Motor neuron (in vitro differentiated cells): Measurements from ENCODE around the gene SPEG. TPM values are rescaled to one million over a fixed set of nuclear protein-coding genes. Genes with fewer than 3 reads are reported as not detected.
A peak's percentile ranks its signal among the peaks of the same experiment; 100 is the strongest.

Source experiments
- ATAC-seq, 8 experiments: fragments of 200-7000 bp; cut with Tn5 transposase; replicated peaks in 6 of 8; 2 replicates each; pipeline ENCODE4 v1.8.0; 2021; ENCODE audit warnings: mild to moderate bottlenecking in 8 of 8, moderate library complexity in 8 of 8
- H3K27ac ChIP-seq, 2 donors: fragments of 250-450 bp; sonication (Bioruptor Pico); 2 replicates each; pipeline ENCODE4 v1.9.0; 2021; ENCODE audit warnings: antibody characterized with exemption in 2 of 2, mild to moderate bottlenecking in 2 of 2, moderate library complexity in 1 of 2
- H3K4me1 ChIP-seq, 2 donors: fragments of 250-450 bp; sonication (Bioruptor Pico); replicated peaks in 1 of 2; 2 replicates each; pipeline ENCODE4 v1.6.1; 2021; ENCODE audit warnings: antibody characterized with exemption in 2 of 2, mild to moderate bottlenecking in 2 of 2, moderate library complexity in 1 of 2
- H3K4me3 ChIP-seq, 5 donors: fragments of 250-450 bp; sonication (Bioruptor Pico); 2 replicates each; pipeline ENCODE4 v1.9.0; 2021; ENCODE audit warnings: antibody characterized with exemption in 5 of 5, mild to moderate bottlenecking in 5 of 5, moderate library complexity in 4 of 5
- WGBS, 10 experiments: fragments of 450-650 bp; shearing (Covaris generic); methylation state at CpG; one replicate each; pipeline ENCODE4 v1.0.0; 2022; 5-methylcytosine and 5-hydroxymethylcytosine counted together
- in situ Hi-C, 9 experiments: fragments of 400-800 bp; cut with MboI; loops; one replicate each; pipeline ENCODE4 v1.15.0; 2021; ENCODE audit warnings: low sequenced_read_pairs in 9 of 9, low pct_unique_long_range_greater_than_20kb in 2 of 9; ENCODE audit not compliant: unreplicated experiment in 9 of 9
- total RNA-seq, 8 experiments: library from RNA; unstranded; fragments of 300-600 nt; gene quantifications; 2 replicates each; pipeline versions ENCODE4 v1.2.3 to v1.2.4, GENCODE V29; 2022

SPEG gene
- total RNA-seq, 8 experiments from 2014 or later: 5.5 to 47.6 (median 26.1) TPM

DNA sequence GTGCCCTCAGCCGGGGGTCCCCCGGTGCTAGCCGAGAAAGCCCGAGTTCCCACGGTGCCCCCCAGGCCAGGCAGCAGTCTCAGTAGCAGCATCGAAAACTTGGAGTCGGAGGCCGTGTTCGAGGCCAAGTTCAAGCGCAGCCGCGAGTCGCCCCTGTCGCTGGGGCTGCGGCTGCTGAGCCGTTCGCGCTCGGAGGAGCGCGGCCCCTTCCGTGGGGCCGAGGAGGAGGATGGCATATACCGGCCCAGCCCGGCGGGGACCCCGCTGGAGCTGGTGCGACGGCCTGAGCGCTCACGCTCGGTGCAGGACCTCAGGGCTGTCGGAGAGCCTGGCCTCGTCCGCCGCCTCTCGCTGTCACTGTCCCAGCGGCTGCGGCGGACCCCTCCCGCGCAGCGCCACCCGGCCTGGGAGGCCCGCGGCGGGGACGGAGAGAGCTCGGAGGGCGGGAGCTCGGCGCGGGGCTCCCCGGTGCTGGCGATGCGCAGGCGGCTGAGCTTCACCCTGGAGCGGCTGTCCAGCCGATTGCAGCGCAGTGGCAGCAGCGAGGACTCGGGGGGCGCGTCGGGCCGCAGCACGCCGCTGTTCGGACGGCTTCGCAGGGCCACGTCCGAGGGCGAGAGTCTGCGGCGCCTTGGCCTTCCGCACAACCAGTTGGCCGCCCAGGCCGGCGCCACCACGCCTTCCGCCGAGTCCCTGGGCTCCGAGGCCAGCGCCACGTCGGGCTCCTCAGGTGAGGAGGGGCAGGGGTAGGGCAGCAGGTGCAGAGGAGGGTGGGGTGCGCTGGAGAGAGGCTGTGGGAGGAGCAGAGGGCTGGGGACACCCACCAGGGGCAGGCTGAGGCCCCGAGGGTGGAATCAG lies 49.9 kb downstream of the SPEG start:
- H3K4me1 ChIP-seq: peaks cover 45 to 47% of the 10 kb centered on the region in 2 donors
- ATAC-seq: peak in 7 of 8 experiments; percentile 32 to 75 (median 74)
- peak overlapping the region in 3 of 5 donors; percentile 15 to 19 (median 16) for H3K4me3 ChIP-seq
- in situ Hi-C loops: no loop called here
- WGBS, 10 experiments: 0 to 20% (median 4%) methylated on average over 3 to 13 of the region's 89 CpGs; no CpG with 5 or more reads in 6 of the 10 experiments
- peak overlapping the region in 1 of 2 donors; percentile 22 for H3K27ac ChIP-seq

DNA sequence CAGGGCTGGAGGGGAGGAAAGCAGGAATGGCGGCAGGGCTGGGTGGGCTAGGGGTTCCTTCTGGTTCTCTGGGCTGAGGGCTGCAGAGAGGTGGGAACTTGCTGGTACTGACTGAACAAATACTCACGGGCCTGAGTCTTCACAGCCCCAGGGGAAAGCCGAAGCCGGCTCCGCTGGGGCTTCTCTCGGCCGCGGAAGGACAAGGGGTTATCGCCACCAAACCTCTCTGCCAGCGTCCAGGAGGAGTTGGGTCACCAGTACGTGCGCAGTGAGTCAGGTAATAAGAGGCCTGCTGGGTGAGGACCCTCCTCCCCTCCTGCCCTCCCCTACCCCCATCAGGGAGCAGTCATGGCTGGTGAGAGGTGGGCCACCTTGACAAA lies 50.5 kb downstream of the SPEG start:
- in situ Hi-C loops: no loop called here
- peaks cover 45 to 47% of the 10 kb centered on the region in 2 donors for H3K4me1 ChIP-seq
- H3K4me3 ChIP-seq: peak overlapping the region in 1 of 5 donors; percentile 15
- WGBS, 10 experiments: 83% methylated on average over 4 of the region's 12 CpGs; no CpG with 5 or more reads in 9 of the 10 experiments
- peak in 1 of 8 experiments; percentile 3 for ATAC-seq
- no peak overlapping the region for H3K27ac ChIP-seq

DNA sequence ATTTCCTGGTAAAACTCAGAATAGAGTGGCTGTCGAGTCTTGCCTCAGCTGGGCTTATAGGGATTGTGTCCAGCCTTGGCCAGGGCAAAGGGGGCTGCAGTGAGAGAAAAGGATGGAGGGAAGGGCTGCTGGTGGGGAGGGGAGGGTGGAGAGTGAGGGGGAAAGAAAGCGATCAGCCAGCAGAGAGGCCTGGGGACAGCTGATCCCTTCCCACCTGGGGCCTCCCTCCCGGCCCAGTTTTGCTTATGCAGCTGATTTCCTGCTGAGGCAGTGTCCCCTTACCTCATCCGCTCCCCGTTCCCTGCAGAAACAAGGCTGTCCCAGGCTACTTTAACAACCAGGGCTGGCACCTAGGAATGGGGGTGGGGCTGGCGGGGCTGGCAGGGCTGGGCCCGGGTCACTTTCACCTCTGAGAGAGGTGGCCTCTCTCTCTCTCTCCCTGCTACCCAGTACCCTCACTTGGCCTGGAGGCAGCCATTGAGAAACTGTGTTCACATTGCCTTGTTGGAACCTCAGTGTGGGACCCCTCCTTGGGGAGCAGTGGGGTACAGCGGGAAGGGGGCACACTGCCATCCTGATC lies 51.8 kb downstream of the SPEG start:
- in situ Hi-C loops: no loop called here
- WGBS, 10 experiments: 13 to 100% (median 40%) methylated on average over 1 to 3 of the region's 8 CpGs; no CpG with 5 or more reads in 7 of the 10 experiments
- Histone ChIP-seq H3K4me1 (peaks cover 45 to 47% of the 10 kb centered on the region in 2 donors), H3K27ac (peak overlapping the region in 1 of 2 donors; percentile 58), H3K4me3 (no peak overlapping the region)
- peak in 5 of 8 experiments; percentile 50 to 59 (median 53) for ATAC-seq

DNA sequence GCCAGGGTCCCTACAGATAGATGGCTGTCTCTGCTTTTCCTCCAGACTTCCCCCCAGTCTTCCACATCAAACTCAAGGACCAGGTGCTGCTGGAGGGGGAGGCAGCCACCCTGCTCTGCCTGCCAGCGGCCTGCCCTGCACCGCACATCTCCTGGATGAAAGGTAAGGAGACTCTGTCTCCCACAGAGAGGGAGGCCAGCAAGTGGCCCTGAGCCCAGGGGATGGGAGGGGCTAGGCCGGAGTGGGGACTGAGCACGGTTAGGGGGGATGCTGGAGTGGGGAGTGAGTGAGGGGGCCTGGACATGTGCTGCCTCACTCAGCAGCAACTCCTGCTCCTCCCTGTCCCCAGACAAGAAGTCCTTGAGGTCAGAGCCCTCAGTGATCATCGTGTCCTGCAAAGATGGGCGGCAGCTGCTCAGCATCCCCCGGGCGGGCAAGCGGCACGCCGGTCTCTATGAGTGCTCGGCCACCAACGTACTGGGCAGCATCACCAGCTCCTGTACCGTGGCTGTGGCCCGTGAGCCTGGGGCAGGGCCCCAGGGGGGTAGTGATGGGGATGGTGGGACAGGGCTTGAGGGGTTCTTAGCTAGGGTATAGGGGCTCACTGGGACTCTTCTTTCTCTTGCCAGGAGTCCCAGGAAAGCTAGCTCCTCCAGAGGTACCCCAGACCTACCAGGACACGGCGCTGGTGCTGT lies 53.7 kb downstream of the SPEG start:
- no CpG with 5 or more reads among the region's 17 CpGs for WGBS, 10 experiments
- peaks cover 39 to 40% of the 10 kb centered on the region in 2 donors for H3K4me1 ChIP-seq
- ATAC-seq: no peak
- in situ Hi-C loops: no loop called here
- no peak overlapping the region for H3K27ac ChIP-seq
- no peak overlapping the region for H3K4me3 ChIP-seq

DNA sequence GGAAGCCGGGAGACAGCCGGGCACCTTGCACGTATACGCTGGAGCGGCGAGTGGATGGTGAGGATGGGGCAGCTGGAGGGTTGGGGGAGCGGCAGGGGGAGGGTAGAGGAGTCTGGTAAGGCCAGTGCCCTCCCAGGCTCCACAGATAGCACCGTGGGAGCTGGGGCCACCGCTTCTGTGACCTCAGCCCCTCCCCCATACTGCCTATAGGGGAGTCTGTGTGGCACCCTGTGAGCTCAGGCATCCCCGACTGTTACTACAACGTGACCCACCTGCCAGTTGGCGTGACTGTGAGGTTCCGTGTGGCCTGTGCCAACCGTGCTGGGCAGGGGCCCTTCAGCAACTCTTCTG lies 54.2 kb downstream of the SPEG start:
- no peak for ATAC-seq
- in situ Hi-C loops: no loop called here
- 87% methylated on average over 3 of the region's 14 CpGs; no CpG with 5 or more reads in 9 of the 10 experiments for WGBS, 10 experiments
- H3K4me3 ChIP-seq: no peak overlapping the region
- no peak overlapping the region for H3K27ac ChIP-seq
- H3K4me1 ChIP-seq: peaks cover 34 to 35% of the 10 kb centered on the region in 2 donors

DNA sequence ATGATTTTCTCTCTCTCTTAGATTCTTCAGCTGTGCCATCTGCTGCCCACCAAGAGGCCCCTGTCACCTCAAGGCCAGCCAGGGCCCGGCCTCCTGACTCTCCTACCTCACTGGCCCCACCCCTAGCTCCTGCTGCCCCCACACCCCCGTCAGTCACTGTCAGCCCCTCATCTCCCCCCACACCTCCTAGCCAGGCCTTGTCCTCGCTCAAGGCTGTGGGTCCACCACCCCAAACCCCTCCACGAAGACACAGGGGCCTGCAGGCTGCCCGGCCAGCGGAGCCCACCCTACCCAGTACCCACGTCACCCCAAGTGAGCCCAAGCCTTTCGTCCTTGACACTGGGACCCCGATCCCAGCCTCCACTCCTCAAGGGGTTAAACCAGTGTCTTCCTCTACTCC lies 54.7 kb downstream of the SPEG start:
- in situ Hi-C loops: no loop called here
- Histone ChIP-seq H3K4me3 (no peak overlapping the region), H3K4me1 (peaks cover 29 to 30% of the 10 kb centered on the region in 2 donors), H3K27ac (no peak overlapping the region)
- ATAC-seq: no peak
- no CpG with 5 or more reads among the region's 9 CpGs for WGBS, 10 experiments

DNA sequence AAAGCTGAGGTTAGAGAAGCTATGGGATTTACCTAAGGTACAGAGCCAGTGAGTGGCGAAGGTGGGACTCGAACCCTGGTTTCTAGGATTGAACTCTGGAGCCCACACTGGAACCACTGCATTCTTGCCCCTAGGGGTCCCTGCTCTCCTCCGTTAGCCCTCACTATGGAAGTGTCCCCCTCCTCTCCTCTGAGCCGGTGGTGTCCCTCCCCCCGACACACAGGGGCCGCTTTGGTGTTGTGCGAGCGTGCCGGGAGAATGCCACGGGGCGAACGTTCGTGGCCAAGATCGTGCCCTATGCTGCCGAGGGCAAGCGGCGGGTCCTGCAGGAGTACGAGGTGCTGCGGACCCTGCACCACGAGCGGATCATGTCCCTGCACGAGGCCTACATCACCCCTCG lies 55.5 kb downstream of the SPEG start:
- 90 to 100% (median 97%) methylated on average over 2 to 7 of the region's 23 CpGs; no CpG with 5 or more reads in 7 of the 10 experiments for WGBS, 10 experiments
- ATAC-seq: no peak
- Histone ChIP-seq H3K4me1 (peaks cover 26 to 30% of the 10 kb centered on the region in 2 donors), H3K4me3 (no peak overlapping the region), H3K27ac (no peak overlapping the region)
- in situ Hi-C loops: no loop called here

DNA sequence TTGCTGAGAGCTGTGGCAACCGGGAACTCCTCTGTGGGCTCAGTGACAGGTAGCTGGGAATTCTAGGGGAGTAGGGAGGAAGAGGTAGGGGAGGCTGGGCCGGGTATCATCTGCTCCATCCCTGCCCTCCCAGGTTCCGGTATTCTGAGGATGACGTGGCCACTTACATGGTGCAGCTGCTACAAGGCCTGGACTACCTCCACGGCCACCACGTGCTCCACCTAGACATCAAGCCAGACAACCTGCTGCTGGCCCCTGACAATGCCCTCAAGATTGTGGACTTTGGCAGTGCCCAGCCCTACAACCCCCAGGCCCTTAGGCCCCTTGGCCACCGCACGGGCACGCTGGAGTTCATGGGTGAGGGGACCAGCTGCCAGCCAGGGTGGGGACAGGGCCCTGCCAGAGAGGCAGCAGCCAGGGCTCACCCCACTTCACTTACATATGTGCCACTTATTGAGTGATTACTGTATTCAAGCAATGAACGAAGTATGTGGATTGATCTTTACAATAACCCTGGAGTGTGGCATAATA lies 56.0 kb downstream of the SPEG start:
- in situ Hi-C loops: no loop called here
- H3K27ac ChIP-seq: no peak overlapping the region
- H3K4me1 ChIP-seq: peaks cover 26 to 30% of the 10 kb centered on the region in 2 donors
- H3K4me3 ChIP-seq: no peak overlapping the region
- 29 to 100% (median 74%) methylated on average over 1 to 6 of the region's 10 CpGs; no CpG with 5 or more reads in 4 of the 10 experiments for WGBS, 10 experiments
- ATAC-seq: no peak

DNA sequence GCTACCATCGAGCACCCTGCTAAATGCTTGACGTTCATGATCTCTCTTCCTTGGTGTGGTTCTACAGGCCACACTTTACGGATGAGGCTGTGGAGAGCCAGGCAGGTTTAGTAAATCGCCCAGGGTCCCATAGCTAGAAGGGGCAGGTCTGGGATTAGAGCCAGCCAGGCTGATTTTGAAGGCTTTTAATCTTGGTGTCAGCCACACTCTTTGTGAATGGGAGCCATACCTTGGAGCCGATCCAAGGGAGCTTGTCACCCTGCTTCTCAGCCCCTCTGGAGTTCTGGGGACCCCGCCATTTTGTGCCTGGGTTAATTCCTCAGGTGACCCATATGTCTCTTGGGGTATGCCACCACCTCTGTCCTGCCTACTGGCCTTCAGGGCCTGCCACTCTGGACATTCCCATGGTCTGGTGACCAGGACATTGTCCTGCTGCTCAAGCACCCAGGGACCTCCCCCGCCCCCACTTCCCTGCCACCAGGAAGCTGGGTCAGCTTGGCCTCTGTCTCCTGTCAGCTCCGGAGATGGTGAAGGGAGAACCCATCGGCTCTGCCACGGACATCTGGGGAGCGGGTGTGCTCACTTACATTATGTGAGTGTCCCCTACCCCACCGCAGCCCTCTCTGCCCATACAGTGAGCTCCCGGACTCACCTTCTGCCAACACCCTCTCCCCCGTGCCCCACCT lies 56.8 kb downstream of the SPEG start:
- in situ Hi-C loops: no loop called here
- H3K4me1 ChIP-seq: peaks cover 26 to 29% of the 10 kb centered on the region in 2 donors
- no peak overlapping the region for H3K4me3 ChIP-seq
- 30 to 100% (median 74%) methylated on average over 1 to 6 of the region's 14 CpGs; no CpG with 5 or more reads in 4 of the 10 experiments for WGBS, 10 experiments
- no peak overlapping the region for H3K27ac ChIP-seq
- no peak for ATAC-seq

DNA sequence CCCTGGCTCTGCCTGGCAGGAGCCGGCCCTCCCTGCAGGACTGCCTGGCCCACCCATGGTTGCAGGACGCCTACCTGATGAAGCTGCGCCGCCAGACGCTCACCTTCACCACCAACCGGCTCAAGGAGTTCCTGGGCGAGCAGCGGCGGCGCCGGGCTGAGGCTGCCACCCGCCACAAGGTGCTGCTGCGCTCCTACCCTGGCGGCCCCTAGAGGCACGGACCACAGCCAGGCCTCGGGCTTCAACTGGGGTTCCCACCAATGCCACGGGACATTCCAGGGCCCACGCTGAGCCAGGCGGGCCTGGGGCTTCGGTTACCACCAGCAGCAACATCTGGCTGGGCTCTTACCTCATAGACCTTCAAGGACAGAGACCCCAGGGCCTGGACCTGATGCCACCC lies 57.9 kb downstream of the SPEG start:
- in situ Hi-C loops: no loop called here
- H3K4me3 ChIP-seq: no peak overlapping the region
- 50 to 80% (median 80%) methylated on average over 1 to 4 of the region's 20 CpGs; no CpG with 5 or more reads in 7 of the 10 experiments for WGBS, 10 experiments
- no peak for ATAC-seq
- peaks cover 28 to 30% of the 10 kb centered on the region in 2 donors for H3K4me1 ChIP-seq
- H3K27ac ChIP-seq: no peak overlapping the region

DNA sequence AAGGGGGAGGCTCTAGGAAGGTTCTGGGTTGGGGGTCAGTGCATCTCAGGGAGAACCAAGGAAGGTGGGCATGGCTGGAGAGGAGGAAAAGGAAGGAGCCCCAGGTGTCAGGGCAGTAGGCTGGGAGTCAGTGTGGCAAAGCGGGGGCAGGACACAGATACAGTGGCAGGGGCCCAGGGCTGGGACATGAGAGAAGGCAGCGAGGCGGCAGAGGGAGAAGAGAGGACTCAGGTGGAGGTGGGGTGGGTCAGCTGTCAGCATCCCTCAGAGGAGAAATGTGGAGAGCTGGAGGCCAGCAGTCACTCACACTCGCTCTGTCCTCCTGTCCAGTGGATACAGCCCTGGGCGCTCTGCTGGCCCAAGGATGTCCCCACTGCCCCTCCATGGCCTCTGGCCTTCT lies 58.4 kb downstream of the SPEG start:
- no peak overlapping the region for H3K27ac ChIP-seq
- no peak overlapping the region for H3K4me3 ChIP-seq
- peaks cover 30 to 35% of the 10 kb centered on the region in 2 donors for H3K4me1 ChIP-seq
- WGBS, 10 experiments: 60 to 100% (median 95%) methylated on average over 1 to 4 of the region's 5 CpGs; no CpG with 5 or more reads in 4 of the 10 experiments
- in situ Hi-C loops: no loop called here
- ATAC-seq: no peak

DNA sequence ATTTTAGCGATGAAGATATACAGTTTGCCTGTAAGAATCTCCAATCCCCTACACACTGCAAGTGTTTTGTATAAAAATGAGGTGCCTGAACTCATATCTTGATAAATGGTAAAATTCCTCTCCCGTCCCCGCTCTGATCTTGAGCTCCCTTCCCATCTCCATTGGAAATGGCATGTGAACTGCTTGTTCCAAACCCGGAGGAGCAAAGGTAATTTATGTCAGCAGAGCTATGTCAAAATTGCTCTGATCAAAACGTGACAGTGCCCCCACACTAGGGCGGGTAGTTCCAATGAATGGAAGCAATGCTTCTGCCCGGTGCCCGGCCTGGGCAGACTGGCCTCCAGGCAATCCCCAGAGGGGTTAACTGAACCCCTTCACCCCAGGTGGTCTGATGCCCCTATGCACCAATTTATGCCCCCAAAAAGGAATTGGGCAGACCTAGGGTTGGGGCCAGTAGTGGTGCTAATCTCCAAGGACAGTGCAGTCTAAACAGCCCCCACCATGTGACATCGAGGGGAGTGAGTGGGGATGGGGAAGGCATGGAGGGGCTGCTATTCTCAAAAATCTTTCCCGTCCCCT lies 60.4 kb downstream of the SPEG start:
- whole genome bisulfite sequencing, 10 experiments: 0 to 61% (median 40%) methylated on average over 1 to 7 of the region's 10 CpGs; no CpG with 5 or more reads in 3 of the 10 experiments
- no peak for ATAC-seq
- Histone ChIP-seq H3K4me1 (peaks cover 38 to 49% of the 10 kb centered on the region in 2 donors), H3K4me3 (no peak overlapping the region), H3K27ac (no peak overlapping the region)
- in situ Hi-C loops: no loop called here
